Nasal cavity respiratory epithelium epithelial cell of viscerocranial mucosa (primary cell): ENCODE results near the gene TP53TG3D. TPM values are rescaled to one million over a fixed set of nuclear protein-coding genes. Genes with fewer than 3 reads are reported as not detected.

Source experiments
- total RNA-seq: library from RNA; depleted of rRNA; stranded (reverse); fragments of >200 nt; gene quantifications from 2 replicates; pipeline ENCODE4 v1.2.3, GENCODE V29; 2014

Gene TP53TG3D, protein sequence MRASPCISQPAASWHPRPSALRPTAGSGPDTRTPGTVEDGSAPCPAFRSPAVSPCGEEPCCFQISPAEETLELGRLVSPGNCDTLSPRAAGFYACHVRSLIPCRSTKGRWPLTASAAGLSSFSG
- total RNA-seq: not detected in 2 replicates

DNA sequence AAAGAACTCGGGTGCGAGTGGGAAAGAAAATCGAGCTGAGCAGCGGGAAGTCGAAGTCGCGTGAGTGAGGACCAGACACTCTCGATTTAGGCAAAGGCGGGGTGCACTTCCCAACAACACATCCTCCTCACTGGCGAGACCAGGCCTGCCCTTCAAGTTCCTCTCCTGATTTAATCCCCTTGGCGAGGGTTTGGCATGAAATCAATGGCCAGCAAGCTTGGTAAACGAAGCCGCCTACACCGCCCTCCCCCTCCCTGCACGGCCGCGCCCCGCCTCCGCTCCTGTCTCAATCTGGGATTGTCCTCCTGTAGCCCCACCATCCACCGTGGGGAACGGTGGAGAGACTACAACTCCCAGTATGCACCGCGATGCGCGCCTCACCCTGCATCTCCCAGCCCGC lies at the start of gene TP53TG3D:
Gene TP53TG3D (plus strand): TSS at position 301 of the 400 bp plus-strand sequence. CDS start 68 bp downstream, at position 369.

